ENCODE results near the gene TMEM266.

TMEM266 gene

GRCh38 chr15:76168237-76168984, 108.6 kb downstream of the TMEM266 start:
- TF ChIP-seq, protein P1, sequence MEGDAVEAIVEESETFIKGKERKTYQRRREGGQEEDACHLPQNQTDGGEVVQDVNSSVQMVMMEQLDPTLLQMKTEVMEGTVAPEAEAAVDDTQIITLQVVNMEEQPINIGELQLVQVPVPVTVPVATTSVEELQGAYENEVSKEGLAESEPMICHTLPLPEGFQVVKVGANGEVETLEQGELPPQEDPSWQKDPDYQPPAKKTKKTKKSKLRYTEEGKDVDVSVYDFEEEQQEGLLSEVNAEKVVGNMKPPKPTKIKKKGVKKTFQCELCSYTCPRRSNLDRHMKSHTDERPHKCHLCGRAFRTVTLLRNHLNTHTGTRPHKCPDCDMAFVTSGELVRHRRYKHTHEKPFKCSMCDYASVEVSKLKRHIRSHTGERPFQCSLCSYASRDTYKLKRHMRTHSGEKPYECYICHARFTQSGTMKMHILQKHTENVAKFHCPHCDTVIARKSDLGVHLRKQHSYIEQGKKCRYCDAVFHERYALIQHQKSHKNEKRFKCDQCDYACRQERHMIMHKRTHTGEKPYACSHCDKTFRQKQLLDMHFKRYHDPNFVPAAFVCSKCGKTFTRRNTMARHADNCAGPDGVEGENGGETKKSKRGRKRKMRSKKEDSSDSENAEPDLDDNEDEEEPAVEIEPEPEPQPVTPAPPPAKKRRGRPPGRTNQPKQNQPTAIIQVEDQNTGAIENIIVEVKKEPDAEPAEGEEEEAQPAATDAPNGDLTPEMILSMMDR (conservative IDR thresholded peaks at IDR 0.05; ENCODE audit: low read depth, low read length) = no peak
- no peak overlapping the region for H3K4me3 ChIP-seq (ENCODE audit: low read length)
- DNase-seq (ENCODE audit: low read depth) = no peak

GRCh38 chr15:76169018-76169417, 109.2 kb downstream of the TMEM266 start:
- DNase-seq (ENCODE audit: low read depth) = no peak
- H3K4me3 ChIP-seq (ENCODE audit: low read length) = no peak overlapping the region
- TF ChIP-seq, protein P1 (conservative IDR thresholded peaks at IDR 0.05; ENCODE audit: low read depth, low read length) = no peak

- no peak for DNase-seq (ENCODE audit: low read depth)
- TF ChIP-seq, protein P1 (conservative IDR thresholded peaks at IDR 0.05; ENCODE audit: low read depth, low read length) = no peak
- H3K4me3 ChIP-seq (ENCODE audit: low read length) = no peak overlapping the region
These were observed 110.4 kb downstream of the TMEM266 start for GRCh38 chr15:76169911-76170800.

DNA sequence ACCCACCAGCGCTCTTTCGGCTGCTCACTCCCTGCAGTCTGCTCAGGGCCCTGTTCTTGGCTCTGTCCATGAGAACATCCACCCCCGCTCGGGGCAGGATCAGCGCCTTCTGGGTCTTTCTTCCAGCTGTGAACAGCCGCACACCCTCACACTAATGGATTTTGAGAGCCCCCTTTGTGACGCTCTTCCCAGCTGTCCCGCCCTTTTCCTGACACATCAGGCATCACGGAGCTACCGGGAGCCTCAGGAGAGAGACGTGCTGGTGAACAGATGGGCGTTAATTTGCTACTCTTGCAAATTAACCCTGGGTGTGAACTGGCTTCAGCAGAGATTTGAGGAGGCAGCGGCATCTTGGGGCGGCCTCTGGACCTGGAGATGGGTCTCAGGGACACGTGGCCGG, 113.0 kb downstream of the TMEM266 start:
- no peak overlapping the region for H3K4me3 ChIP-seq (ENCODE audit: low read length)
- TF ChIP-seq, protein P1 (conservative IDR thresholded peaks at IDR 0.05; ENCODE audit: low read depth, low read length) = no peak

DNA sequence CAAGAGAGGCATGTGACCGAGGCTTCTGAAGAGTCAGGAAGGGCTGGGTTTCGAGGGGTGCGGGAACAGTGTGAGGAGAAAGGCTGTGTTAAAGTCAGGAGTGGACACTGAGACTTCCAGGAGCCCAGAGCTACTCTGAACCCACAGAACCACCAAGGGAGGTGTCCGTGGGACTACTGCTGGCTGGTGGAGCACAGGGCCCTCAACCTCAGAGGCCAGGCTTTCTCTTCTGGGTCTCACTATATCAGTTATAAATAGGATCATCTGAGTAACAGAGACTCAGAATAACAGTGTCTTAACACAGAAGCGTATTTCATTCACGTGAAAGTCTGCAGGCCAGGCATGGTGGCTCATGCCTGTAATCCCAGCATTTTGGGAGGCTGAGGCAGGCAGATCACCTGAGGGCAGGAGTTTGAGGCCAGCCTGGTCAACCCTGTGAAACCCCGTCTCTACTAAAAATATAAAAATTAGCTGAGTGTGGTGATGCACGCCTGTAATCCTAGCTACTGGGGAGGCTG, 113.6 kb downstream of the TMEM266 start:
- H3K4me3 ChIP-seq (ENCODE audit: low read length) = no peak overlapping the region
- TF ChIP-seq, protein P1 (conservative IDR thresholded peaks at IDR 0.05; ENCODE audit: low read depth, low read length) = no peak
- DNase-seq (ENCODE audit: low read depth) = no peak

More for the DNA sequence above, 113.0 kb downstream of the TMEM266 start:
- DNase-seq (ENCODE audit: low read depth) = no peak

DNA sequence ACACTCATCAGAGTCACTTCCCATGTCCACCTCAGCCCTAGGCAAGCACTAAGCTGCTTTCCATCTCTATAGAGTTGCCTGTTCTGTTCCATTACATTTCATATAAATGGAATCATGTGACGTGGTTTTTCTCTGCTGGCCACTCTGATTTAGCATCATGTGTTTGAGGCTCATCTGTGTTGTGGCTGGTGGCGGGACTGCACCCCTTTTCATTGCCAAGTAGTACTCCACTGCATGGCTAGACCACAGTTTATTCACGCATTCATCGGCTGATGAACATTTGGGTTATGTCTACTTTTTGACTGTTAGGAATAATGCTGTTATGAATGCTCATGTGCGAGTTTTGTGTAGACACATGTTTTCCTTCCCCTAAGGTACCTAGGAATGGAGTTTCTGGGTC, 114.9 kb downstream of the TMEM266 start:
- H3K4me3 ChIP-seq (ENCODE audit: low read length) = no peak overlapping the region
- no peak for DNase-seq (ENCODE audit: low read depth)
- TF ChIP-seq, protein P1 (conservative IDR thresholded peaks at IDR 0.05; ENCODE audit: low read depth, low read length) = no peak
